Kidney (tissue), 14 donors: ENCODE results near the gene EFEMP1. TPM values are rescaled to one million over a fixed set of nuclear protein-coding genes. Genes with fewer than 3 reads are reported as not detected.

Source experiments
- DNase-seq, 5 donors: peaks; one replicate each; pipeline ENCODE4 v3.0.0-alpha.2; 2013 to 2020
- FAIRE-seq: peaks from 2 replicates; lab custom pipeline; 2012; peaks lifted over from hg19 to GRCh38; lab: Jason Lieb, UNC
- H3K27ac ChIP-seq, 2 donors: one replicate each; pipeline ENCODE4 v1.7.0; 2013; ENCODE audit warnings: low read depth in 2 of 2, low read length in 2 of 2, inconsistent platforms in 1 of 2
- H3K27me3 ChIP-seq: one replicate; pipeline ENCODE4 v1.7.1; 2013; ENCODE audit warnings: low read length, inconsistent platforms; ENCODE audit not compliant: control insufficient read depth, insufficient read depth
- H3K36me3 ChIP-seq, 3 donors: one replicate each; pipeline versions ENCODE4 v1.7.0 to v1.7.1; 2013; ENCODE audit warnings: low read length in 3 of 3, control low read depth in 1 of 3, inconsistent platforms in 1 of 3; ENCODE audit not compliant: insufficient read depth in 3 of 3, control insufficient read depth in 2 of 3
- H3K4me1 ChIP-seq, 3 donors: one replicate each; pipeline versions ENCODE4 v1.7.0 to v1.7.1; 2013; ENCODE audit warnings: low read length in 3 of 3, inconsistent platforms in 1 of 3, low read depth in 1 of 3; ENCODE audit not compliant: control insufficient read depth in 2 of 3, insufficient read depth in 2 of 3
- H3K4me3 ChIP-seq, 3 donors: one replicate each; pipeline versions ENCODE4 v1.7.0 to v1.8.1; 2013; ENCODE audit warnings: low read length in 3 of 3, control low read depth in 1 of 3, inconsistent platforms in 1 of 3
- H3K9ac ChIP-seq, 3 donors: one replicate each; pipeline versions ENCODE4 v1.7.0 to v1.7.1; 2013; ENCODE audit warnings: low read length in 3 of 3, control low read depth in 1 of 3, inconsistent platforms in 1 of 3
- H3K9me3 ChIP-seq, 3 donors: one replicate each; pipeline versions ENCODE4 v1.7.0 to v1.7.1; 2013; ENCODE audit warnings: low read length in 3 of 3, control low read depth in 1 of 3, inconsistent platforms in 1 of 3; ENCODE audit not compliant: control insufficient read depth in 2 of 3, insufficient read depth in 1 of 3
- CTCF ChIP-seq: IDR thresholded peaks from 3 replicates; pipeline ENCODE4 v1.5.1; 2012; ENCODE audit warnings: mild to moderate bottlenecking, moderate library complexity, borderline replicate concordance; ENCODE audit not compliant: insufficient read depth; ENCODE audit errors: extremely low read depth
- intact Hi-C: fragments of 100-400 bp; cut with DNase I; formaldehyde crosslinking; loops from one replicate; pipeline ENCODE4 v1.11.1; 2022
- polyA plus RNA-seq: library from polyadenylated mRNA; stranded (reverse); fragments of 350-450 nt; fragmentation: Illumina TruSeq; extraction: RNeasy Lipid Tissue Mini Kit (QIAGEN cat#74804); gene quantifications from one replicate; pipeline ENCODE4 v1.2.3, GENCODE V29; 2014; ENCODE audit warnings: low read depth, low replicate concordance; ENCODE audit not compliant: insufficient read depth
- total RNA-seq: library from RNA; stranded (reverse); fragmentation: NEBNext Ultra II Directional; extraction: Animal tissue kit (Norgen Biotek cat#: 25700); gene quantifications from one replicate; pipeline ENCODE4 v1.2.1, GENCODE V29; 2021
- donor health status: control.
- donor health status: control.
- donor health status: control.
- donor health status: control.
- donor health status: control.
- donor health status: DM: yes; HTN: yes; CAD: no.
- donor health status: Normal renal cell carcinoma (clear cell type).

Gene EFEMP1
- total and polyA plus RNA-seq, 2 donors from 2014 or later = 68.4 to 171 TPM

DNA sequence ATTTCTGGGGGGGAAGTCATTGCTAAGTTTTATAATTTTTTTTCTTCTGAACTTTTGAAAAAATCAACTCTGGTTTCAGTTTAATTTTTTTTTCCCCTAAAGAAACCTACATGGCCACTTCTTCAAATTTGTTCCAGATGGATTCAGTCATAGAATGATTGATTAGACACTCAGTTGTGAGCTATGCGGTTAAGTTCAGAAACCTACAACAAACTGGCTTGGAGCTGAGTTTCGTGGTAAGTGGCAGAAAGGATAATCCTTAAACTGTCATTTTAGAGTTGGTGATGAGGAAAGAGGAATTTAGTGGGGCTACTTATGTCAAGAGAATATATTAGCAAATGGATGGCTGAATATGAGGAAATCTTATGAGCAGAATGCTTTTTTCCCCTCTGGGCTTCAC lies 23.7 kb downstream of the EFEMP1 start:
- H3K27me3 ChIP-seq = no peaks in the 10 kb centered on the region
- DNase-seq (no peak), FAIRE-seq (no peak)
- no peaks in the 10 kb centered on the region for H3K36me3 ChIP-seq
- H3K27ac ChIP-seq = no peak overlapping the region
- peaks cover 0 to 7% (median 0%) of the 10 kb centered on the region in 3 donors for H3K9me3 ChIP-seq
- peaks cover 0 to 13% (median 0%) of the 10 kb centered on the region in 3 donors for H3K4me1 ChIP-seq
- no peak overlapping the region for H3K4me3 ChIP-seq
- TF ChIP-seq CTCF = no peak
- intact Hi-C loops = no loop called here
- H3K9ac ChIP-seq = no peak overlapping the region

DNA sequence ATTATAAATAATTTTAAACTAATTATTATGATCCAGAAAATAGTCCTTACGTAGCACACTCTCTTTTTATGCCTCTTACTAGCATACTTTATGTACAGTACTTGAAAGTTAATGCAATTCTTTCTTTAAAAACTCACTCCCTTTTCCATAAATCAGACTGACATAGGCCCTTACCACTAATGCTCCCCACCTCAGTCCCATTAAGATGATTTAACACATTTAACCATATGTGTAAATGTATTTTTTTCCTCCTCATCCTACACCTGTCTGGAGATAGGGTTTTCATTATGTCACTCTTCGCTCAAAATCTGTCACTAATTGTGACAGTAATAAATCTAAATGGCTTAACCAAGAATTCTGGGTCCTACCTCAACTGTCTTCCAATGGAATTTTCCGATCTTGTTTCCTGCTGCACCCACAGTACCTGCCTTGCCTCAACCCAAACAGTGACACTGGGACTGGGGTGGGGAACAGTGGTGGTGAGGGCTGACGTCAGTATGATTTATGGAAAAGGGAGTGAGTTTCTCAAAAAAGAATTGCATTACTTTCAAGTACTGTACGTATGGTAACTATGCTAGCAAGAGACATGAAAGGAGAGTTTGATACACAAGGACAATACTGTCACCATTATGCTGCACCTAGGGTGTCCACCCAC lies 25.1 kb downstream of the EFEMP1 start:
- peak in 3 of 5 donors; percentile 23 to 67 (median 53) for DNase-seq
- no peak for FAIRE-seq
- peaks cover 0 to under 1% (median 0%) of the 10 kb centered on the region in 3 donors for H3K9me3 ChIP-seq
- no peak overlapping the region for H3K27ac ChIP-seq
- no peak for TF ChIP-seq CTCF
- H3K9ac ChIP-seq = no peak overlapping the region
- no peaks in the 10 kb centered on the region for H3K27me3 ChIP-seq
- intact Hi-C loops = no loop called here
- no peak overlapping the region for H3K4me3 ChIP-seq
- H3K4me1 ChIP-seq = peaks cover 0 to 13% (median 0%) of the 10 kb centered on the region in 3 donors
- no peaks in the 10 kb centered on the region for H3K36me3 ChIP-seq

GRCh38 chr2:55896633-55897032 lies 26.9 kb downstream of the EFEMP1 start:
- Histone ChIP-seq H3K9ac (no peak overlapping the region), H3K36me3 (no peaks in the 10 kb centered on the region), H3K9me3 (no peaks in the 10 kb centered on the region), H3K27ac (no peak overlapping the region), H3K4me3 (no peak overlapping the region), H3K4me1 (peaks cover 0 to 3% (median 0%) of the 10 kb centered on the region in 3 donors), H3K27me3 (no peaks in the 10 kb centered on the region)
- DNase-seq (no peak), FAIRE-seq (no peak)
- TF ChIP-seq CTCF = no peak
- intact Hi-C loops = no loop called here
